Activated CD8-positive, alpha-beta memory T cell treated with anti-CD3 and anti-CD28 coated beads for 4 hours (primary cell): ENCODE results near the gene PLEKHA7.
"Not testable (repeated sequence)": the region's sequence is repeated elsewhere in the genome, so short reads cannot be mapped to it uniquely, and the experiment has no call there.

Experiments
- DNase-seq, 2 donors: peaks; one replicate each; pipeline ENCODE4 v3.0.0-alpha.2; 2020; ENCODE audit warnings: low read depth in 2 of 2

The PLEKHA7 gene

GRCh38 chr11:16881074-16881709 is 133.0 kb downstream of the PLEKHA7 start:
- no peak for DNase-seq

GRCh38 chr11:16880184-16880801 is 133.9 kb downstream of the PLEKHA7 start:
- DNase-seq = no peak

GRCh38 chr11:16879690-16880089 is 134.5 kb downstream of the PLEKHA7 start:
- DNase-seq = no peak

- no peak for DNase-seq
Observed at GRCh38 chr11:16876837-16877236, 137.4 kb downstream of the PLEKHA7 start.

- no peak for DNase-seq
Observed at GRCh38 chr11:16876053-16876752, 138.0 kb downstream of the PLEKHA7 start.

GRCh38 chr11:16874275-16874975 is 139.8 kb downstream of the PLEKHA7 start:
- DNase-seq = no peak

- no peak for DNase-seq
Observed at GRCh38 chr11:16873289-16873688, 140.9 kb downstream of the PLEKHA7 start.

GRCh38 chr11:16871368-16871767 is 142.8 kb downstream of the PLEKHA7 start:
- no peak for DNase-seq

GRCh38 chr11:16867097-16867496 is 147.1 kb downstream of the PLEKHA7 start:
- no peak for DNase-seq

- not testable (repeated sequence) for DNase-seq
Observed at GRCh38 chr11:16864428-16864827, 149.8 kb downstream of the PLEKHA7 start.

GRCh38 chr11:16863389-16863788 is 150.8 kb downstream of the PLEKHA7 start:
- DNase-seq = no peak

- no peak for DNase-seq
Observed at GRCh38 chr11:16862726-16863125, 151.5 kb downstream of the PLEKHA7 start.

- no peak for DNase-seq
Observed at GRCh38 chr11:16861862-16862261, 152.4 kb downstream of the PLEKHA7 start.

GRCh38 chr11:16860617-16861016 is 153.6 kb downstream of the PLEKHA7 start:
- DNase-seq = no peak

GRCh38 chr11:16859651-16860050 is 154.6 kb downstream of the PLEKHA7 start:
- DNase-seq = no peak

- no peak for DNase-seq
Observed at GRCh38 chr11:16857186-16857585, 157.0 kb downstream of the PLEKHA7 start.

- DNase-seq = no peak
Observed at GRCh38 chr11:16856022-16856471, 158.2 kb downstream of the PLEKHA7 start.

GRCh38 chr11:16854979-16855378 is 159.2 kb downstream of the PLEKHA7 start:
- DNase-seq = no peak

- no peak for DNase-seq
Observed at GRCh38 chr11:16853859-16854258, 160.4 kb downstream of the PLEKHA7 start.

- DNase-seq = no peak
Observed at GRCh38 chr11:16853266-16853665, 160.9 kb downstream of the PLEKHA7 start.

- no peak for DNase-seq
Observed at GRCh38 chr11:16846305-16846704, 167.9 kb downstream of the PLEKHA7 start.

GRCh38 chr11:16844268-16844771 is 169.9 kb downstream of the PLEKHA7 start:
- no peak for DNase-seq
